Naive thymus-derived CD8-positive, alpha-beta T cell (primary cell): ENCODE measurements around the gene LEPR. TPM values are rescaled to one million over a fixed set of nuclear protein-coding genes. Genes with fewer than 3 reads are reported as not detected.
"Not testable (repeated sequence)": the region's sequence is repeated elsewhere in the genome, so short reads cannot be mapped to it uniquely, and the experiment has no call there.

Source experiments
- ATAC-seq, 2 donors: fragments of 150-1000 bp; cut with Tn5 transposase in 1 of 2; sonication (Bioruptor Pico), chemical (Tn5 transposase) in 1 of 2; 1 replicate in 1 of 2; 2 replicates in 1 of 2; pipeline ENCODE4 v1.10.0; 2021; ENCODE audit warnings: mild to moderate bottlenecking in 2 of 2, moderate library complexity in 2 of 2
- POLR2A ChIA-PET: fragments of 350-600 bp; sonication (Branson Sonifier 250); formaldehyde crosslinking; loops from one replicate; lab custom pipeline; 2021; ENCODE audit warnings: antibody characterized with exemption; lab: Charles Lee
- DNase-seq, 10 donors: peaks; one replicate each; pipeline versions ENCODE4 v3.0.0 to v3.0.0-alpha.2; 2020 to 2022
- H3K27ac Mint-ChIP-seq, 10 donors: one replicate each; pipeline ENCODE4 v1.8.0; 2020 to 2022; ENCODE audit warnings: mild to moderate bottlenecking in 10 of 10, mixed read lengths in 10 of 10, moderate library complexity in 4 of 10, inconsistent platforms in 1 of 10
- H3K27me3 Mint-ChIP-seq, 5 donors: one replicate each; pipeline ENCODE4 v1.8.0; 2021 to 2022; ENCODE audit warnings: mixed read lengths in 5 of 5
- H3K36me3 Mint-ChIP-seq, 3 donors: one replicate each; pipeline ENCODE4 v1.8.0; 2020 to 2022; ENCODE audit warnings: mixed read lengths in 3 of 3, mild to moderate bottlenecking in 2 of 3, inconsistent platforms in 1 of 3
- H3K4me1 Mint-ChIP-seq, 4 donors: one replicate each; pipeline ENCODE4 v1.8.0; 2021 to 2022; ENCODE audit warnings: mixed read lengths in 4 of 4
- H3K4me3 Mint-ChIP-seq, 10 donors: one replicate each; pipeline ENCODE4 v1.8.0; 2020 to 2022; ENCODE audit warnings: mild to moderate bottlenecking in 10 of 10, mixed read lengths in 10 of 10, moderate library complexity in 6 of 10, inconsistent platforms in 1 of 10
- H3K9me3 Mint-ChIP-seq, 9 donors: one replicate each; pipeline ENCODE4 v1.8.0; 2020 to 2022; ENCODE audit warnings: mixed read lengths in 9 of 9, mild to moderate bottlenecking in 3 of 9, inconsistent platforms in 1 of 9, moderate library complexity in 1 of 9
- polyA plus RNA-seq, 3 donors: library from polyadenylated mRNA; unstranded; fragments of 300-500 nt; fragmentation: Illumina TruSeq; gene quantifications; one replicate each; pipeline ENCODE4 v1.2.3, GENCODE V29; 2021
- total RNA-seq, 8 experiments: library from RNA in 2 of 8; stranded (reverse) in 2 of 8; gene quantifications; one replicate each; pipeline ENCODE4 v1.2.3 and lab custom pipeline; 2021 to 2026

LEPR gene
- total and polyA plus RNA-seq, 5 experiments from 2014 or later, result 1.6 to 3.8 (median 2.4) TPM

DNA sequence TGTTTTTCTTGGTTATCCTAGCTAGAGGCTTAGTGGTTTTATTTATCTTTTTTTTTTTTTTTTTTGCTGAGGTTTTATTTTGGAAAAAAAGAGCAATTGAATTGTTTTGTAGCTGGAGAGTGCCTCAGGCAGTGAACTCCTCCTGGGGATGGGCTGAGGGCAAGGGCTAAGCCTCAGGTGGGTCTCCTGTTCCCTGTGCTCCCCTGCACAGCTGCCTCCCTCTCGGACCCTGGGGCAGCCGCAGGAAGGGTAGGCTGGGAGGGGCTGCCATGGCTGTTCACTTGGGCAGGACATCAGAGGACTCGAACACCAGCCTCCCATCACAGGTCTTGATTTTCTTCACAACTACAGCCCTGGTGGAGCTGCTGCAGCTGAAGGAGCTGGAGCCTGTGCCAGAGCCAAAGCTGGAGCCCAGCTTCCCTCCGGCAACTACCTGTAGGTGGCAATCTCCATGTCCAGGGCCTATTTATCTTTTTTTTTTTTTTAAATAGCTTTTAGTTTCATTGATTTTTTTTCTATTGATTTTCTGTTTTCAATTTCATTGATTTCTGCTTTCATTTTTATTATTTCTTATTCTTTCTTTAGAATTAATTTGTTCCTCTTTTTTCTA is 28.9 kb downstream of the LEPR start:
- H3K27ac Mint-ChIP-seq, result no peak overlapping the region
- peaks cover 0 to 7% (median 0%) of the 10 kb centered on the region in 9 donors for H3K9me3 Mint-ChIP-seq
- POLR2A ChIA-PET, result no interaction called here
- no peaks in the 10 kb centered on the region for H3K36me3 Mint-ChIP-seq
- ATAC-seq (no peak), DNase-seq (no peak)
- no peak overlapping the region for H3K4me3 Mint-ChIP-seq
- peaks cover 0 to 3% (median 0%) of the 10 kb centered on the region in 5 donors for H3K27me3 Mint-ChIP-seq
- H3K4me1 Mint-ChIP-seq, result no peaks in the 10 kb centered on the region

- not testable (repeated sequence) for ATAC-seq
These were observed 35.2 kb downstream of the LEPR start for GRCh38 chr1:65455678-65456077.

DNA sequence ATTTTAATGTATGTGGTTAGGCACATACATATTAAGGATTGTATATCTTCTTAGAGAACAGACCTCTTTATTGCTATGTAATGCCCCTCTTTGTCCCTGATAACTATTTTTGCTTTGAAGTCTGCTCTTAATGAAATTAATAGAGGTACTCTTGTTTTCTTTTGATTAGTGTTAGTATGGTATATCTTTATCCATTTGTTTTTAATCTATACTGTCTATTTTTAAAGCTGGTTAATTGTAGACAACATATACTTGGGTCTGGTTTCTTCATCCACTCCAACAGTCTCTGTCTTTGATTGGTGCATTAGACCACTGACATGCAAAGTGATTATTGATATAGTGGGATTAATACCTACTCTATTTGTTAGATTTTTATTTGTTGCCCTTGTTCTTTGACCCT is 36.0 kb downstream of the LEPR start:
- DNase-seq (no peak), ATAC-seq (no peak)
- H3K4me1 Mint-ChIP-seq, result peaks cover 13 to 29% (median 21%) of the 10 kb centered on the region in 4 donors
- no peak overlapping the region for H3K4me3 Mint-ChIP-seq
- H3K36me3 Mint-ChIP-seq, result peaks cover 0 to 20% (median 15%) of the 10 kb centered on the region in 3 donors
- H3K27me3 Mint-ChIP-seq, result peaks cover 0 to 3% (median 0%) of the 10 kb centered on the region in 5 donors
- H3K9me3 Mint-ChIP-seq, result peaks cover 4 to 26% (median 21%) of the 10 kb centered on the region in 9 donors
- peak overlapping the region in 1 of 10 donors; percentile 7 for H3K27ac Mint-ChIP-seq
- POLR2A ChIA-PET, result no interaction called here

More at GRCh38 chr1:65455678-65456077, 35.2 kb downstream of the LEPR start:
- POLR2A ChIA-PET, H3K27me3 Mint-ChIP-seq, H3K27ac Mint-ChIP-seq, H3K4me3 Mint-ChIP-seq, DNase-seq: not testable (repeated sequence)
- Mint-ChIP-seq H3K36me3 (peaks cover 0 to 20% (median 15%) of the 10 kb centered on the region in 3 donors), H3K4me1 (peaks cover 13 to 29% (median 21%) of the 10 kb centered on the region in 4 donors), H3K9me3 (peaks cover 4 to 26% (median 21%) of the 10 kb centered on the region in 9 donors)

DNA sequence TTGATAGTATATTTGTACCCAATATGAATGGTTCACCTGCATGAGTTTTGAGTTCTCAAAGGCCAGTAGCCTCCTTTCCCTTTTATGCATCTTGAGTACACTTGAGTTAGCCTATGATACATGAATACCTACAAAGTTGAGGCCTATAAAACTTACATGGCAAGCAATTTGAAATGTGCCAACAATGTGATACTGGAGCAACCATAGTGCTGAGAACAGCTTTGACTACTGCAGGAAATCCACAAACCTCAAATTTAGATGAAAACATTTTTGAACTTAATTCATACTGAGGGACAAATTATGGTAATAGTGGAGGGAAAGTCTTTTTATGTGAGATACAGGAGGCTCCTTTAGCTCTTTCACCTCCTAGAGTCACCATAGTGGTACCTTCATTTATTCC is 37.4 kb downstream of the LEPR start:
- peaks cover 0 to 3% (median 0%) of the 10 kb centered on the region in 5 donors for H3K27me3 Mint-ChIP-seq
- no peak for ATAC-seq
- peaks cover 4 to 26% (median 21%) of the 10 kb centered on the region in 9 donors for H3K9me3 Mint-ChIP-seq
- H3K27ac Mint-ChIP-seq, result peak overlapping the region in 3 of 10 donors; percentile 6 to 62 (median 16)
- peaks cover 13 to 29% (median 21%) of the 10 kb centered on the region in 4 donors for H3K4me1 Mint-ChIP-seq
- H3K36me3 Mint-ChIP-seq, result peaks cover 0 to 20% (median 18%) of the 10 kb centered on the region in 3 donors
- H3K4me3 Mint-ChIP-seq, result peak overlapping the region in 1 of 10 donors; percentile 18
- peak in 3 of 10 donors; percentile 2 to 12 (median 10) for DNase-seq
- POLR2A ChIA-PET, result no interaction called here

- POLR2A ChIA-PET, result no interaction called here
- H3K4me3 Mint-ChIP-seq, result peak overlapping the region in 3 of 10 donors; percentile 4 to 15 (median 9)
- ATAC-seq, result no peak
- H3K9me3 Mint-ChIP-seq, result peaks cover 4 to 29% (median 21%) of the 10 kb centered on the region in 9 donors
- H3K4me1 Mint-ChIP-seq, result peaks cover 13 to 29% (median 21%) of the 10 kb centered on the region in 4 donors
- H3K27me3 Mint-ChIP-seq, result peaks cover 0 to 2% (median 0%) of the 10 kb centered on the region in 5 donors
- peak overlapping the region in 4 of 10 donors; percentile 5 to 64 (median 41) for H3K27ac Mint-ChIP-seq
- peaks cover 0 to 21% (median 20%) of the 10 kb centered on the region in 3 donors for H3K36me3 Mint-ChIP-seq
- DNase-seq, result no peak
These were observed 38.4 kb downstream of the LEPR start for GRCh38 chr1:65458730-65459396.

DNA sequence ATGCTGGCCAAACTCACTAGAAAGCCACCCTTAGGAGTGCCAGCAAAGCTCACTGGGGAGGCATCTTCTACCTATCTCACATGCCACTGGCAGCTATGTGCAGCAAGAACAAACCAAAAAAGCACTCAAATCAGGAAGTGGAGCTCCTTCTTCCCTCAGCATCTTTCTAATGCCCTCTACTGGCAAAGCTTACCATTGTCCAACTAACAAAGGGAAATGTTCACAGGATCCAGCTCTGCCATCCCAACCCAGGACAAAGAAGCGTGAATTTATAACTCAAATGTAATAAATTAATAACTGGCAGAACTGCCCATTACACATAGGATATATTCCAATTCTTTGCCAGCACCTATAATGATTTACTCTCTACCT is 38.9 kb downstream of the LEPR start:
- DNase-seq, result peak in 2 of 10 donors; percentile 5 to 16
- no peak overlapping the region for H3K27ac Mint-ChIP-seq
- POLR2A ChIA-PET, result no interaction called here
- peaks cover 13 to 29% (median 21%) of the 10 kb centered on the region in 4 donors for H3K4me1 Mint-ChIP-seq
- H3K27me3 Mint-ChIP-seq, result peaks cover 0 to 2% (median 0%) of the 10 kb centered on the region in 5 donors
- H3K9me3 Mint-ChIP-seq, result peaks cover 4 to 30% (median 21%) of the 10 kb centered on the region in 9 donors
- H3K4me3 Mint-ChIP-seq, result no peak overlapping the region
- ATAC-seq, result no peak
- peaks cover 0 to 21% (median 20%) of the 10 kb centered on the region in 3 donors for H3K36me3 Mint-ChIP-seq

DNA sequence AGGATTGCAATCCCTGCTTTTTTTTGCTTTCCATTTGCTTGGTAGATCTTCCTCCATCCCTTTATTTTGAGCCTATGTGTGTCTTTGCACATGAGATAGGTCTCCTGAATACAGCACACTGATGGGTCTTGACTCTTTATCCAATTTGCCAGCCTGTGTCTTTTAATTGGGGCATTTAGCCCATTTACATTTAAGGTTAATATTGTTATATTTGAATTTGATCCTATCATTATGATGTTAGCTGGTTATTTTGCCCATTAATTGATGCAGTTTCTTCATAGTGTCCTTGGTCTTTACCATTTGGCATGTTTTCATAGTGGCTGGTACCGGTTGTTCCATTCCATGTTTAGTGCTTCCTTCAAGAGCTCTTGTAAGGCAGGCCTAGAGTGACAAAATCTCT is 45.4 kb downstream of the LEPR start:
- Mint-ChIP-seq H3K27me3 (peaks cover 0 to 10% (median 6%) of the 10 kb centered on the region in 5 donors), H3K36me3 (peaks cover 0 to 24% (median 21%) of the 10 kb centered on the region in 3 donors), H3K9me3 (peaks cover 0 to 30% (median 22%) of the 10 kb centered on the region in 9 donors)
- DNase-seq, ATAC-seq, H3K4me1 Mint-ChIP-seq, POLR2A ChIA-PET, H3K4me3 Mint-ChIP-seq, H3K27ac Mint-ChIP-seq: not testable (repeated sequence)

DNA sequence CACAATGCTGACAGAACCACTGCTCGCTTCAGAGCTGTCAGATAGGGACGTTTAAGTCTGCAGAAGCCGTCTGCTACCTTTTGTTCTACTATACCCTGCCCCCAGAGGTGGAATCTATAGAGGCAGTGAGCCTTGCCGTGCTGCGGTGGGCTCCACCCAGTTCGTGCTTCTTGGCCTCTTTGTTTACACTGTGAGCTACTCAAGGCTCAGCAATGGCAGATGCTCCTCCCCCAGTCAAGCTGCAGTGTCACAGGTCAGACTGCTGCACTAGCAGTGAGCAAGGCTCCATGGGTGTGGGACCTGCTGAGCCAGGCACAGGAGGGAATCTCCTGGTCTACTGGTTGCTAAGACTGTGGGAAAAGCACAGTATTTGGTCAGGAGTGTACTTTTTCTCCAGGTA is 47.1 kb downstream of the LEPR start:
- POLR2A ChIA-PET, result no interaction called here
- peaks cover 0 to 30% (median 22%) of the 10 kb centered on the region in 9 donors for H3K9me3 Mint-ChIP-seq
- DNase-seq (no peak), ATAC-seq (no peak)
- no peak overlapping the region for H3K4me3 Mint-ChIP-seq
- no peaks in the 10 kb centered on the region for H3K4me1 Mint-ChIP-seq
- H3K36me3 Mint-ChIP-seq, result peaks cover 0 to 21% (median 21%) of the 10 kb centered on the region in 3 donors
- H3K27ac Mint-ChIP-seq, result no peak overlapping the region
- peaks cover 0 to 10% (median 6%) of the 10 kb centered on the region in 5 donors for H3K27me3 Mint-ChIP-seq

GRCh38 chr1:65469126-65469888 is 48.8 kb downstream of the LEPR start:
- Mint-ChIP-seq H3K4me1 (no peaks in the 10 kb centered on the region), H3K27ac (no peak overlapping the region), H3K9me3 (peaks cover 0 to 22% (median 17%) of the 10 kb centered on the region in 9 donors), H3K36me3 (peaks cover 0 to 21% (median 18%) of the 10 kb centered on the region in 3 donors), H3K27me3 (peaks cover 0 to 10% (median 5%) of the 10 kb centered on the region in 5 donors), H3K4me3 (no peak overlapping the region)
- POLR2A ChIA-PET, result no interaction called here
- no peak for ATAC-seq
- DNase-seq, result no peak

DNA sequence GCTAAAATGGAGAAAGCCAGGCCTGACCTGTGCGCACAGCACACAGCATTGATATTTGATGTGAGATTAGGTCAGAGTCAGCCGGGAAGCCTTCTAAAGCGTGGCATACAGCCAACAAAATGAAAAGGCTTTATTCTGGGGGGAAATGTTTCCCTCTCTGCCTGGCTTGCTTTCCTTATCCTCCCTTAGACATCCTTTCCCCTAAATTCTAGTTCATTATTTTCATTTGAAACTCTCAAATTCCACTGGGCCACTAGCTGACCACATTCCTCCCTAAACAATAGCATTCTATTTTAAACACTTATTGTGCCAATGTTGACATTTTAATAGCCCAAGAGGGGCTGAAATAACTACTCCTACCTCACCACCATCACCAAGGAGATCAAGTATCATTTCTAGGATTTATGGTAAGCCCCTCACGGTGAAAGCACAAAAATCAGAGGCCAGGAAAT is 49.4 kb downstream of the LEPR start:
- DNase-seq (no peak), ATAC-seq (no peak)
- Mint-ChIP-seq H3K9me3 (peaks cover 0 to 18% (median 14%) of the 10 kb centered on the region in 9 donors), H3K27ac (no peak overlapping the region), H3K4me3 (no peak overlapping the region), H3K27me3 (peaks cover 0 to 7% (median 4%) of the 10 kb centered on the region in 5 donors), H3K36me3 (peaks cover 0 to 17% (median 14%) of the 10 kb centered on the region in 3 donors), H3K4me1 (no peaks in the 10 kb centered on the region)
- POLR2A ChIA-PET, result no interaction called here
